Measurements from ENCODE around the gene PHETA1.
"Not testable (repeated sequence)": the region's sequence is repeated elsewhere in the genome, so short reads cannot be mapped to it uniquely, and the experiment has no call there.

The PHETA1 gene

GRCh38 chr12:111347891-111348644, 20.8 kb downstream of the PHETA1 start:
- TF ChIP-seq CTCF (IDR thresholded peaks at IDR 0.05; ENCODE audit: low read depth, low read length), result no peak
- DNase-seq (ENCODE audit: low read depth in 2 of 2), result no peak

GRCh38 chr12:111344254-111344875, 24.5 kb downstream of the PHETA1 start:
- no peak overlapping the region for H3K4me3 ChIP-seq (replicated peaks in 1 of 2; ENCODE audit: low read depth in 2 of 2, low read length in 2 of 2)
- DNase-seq (ENCODE audit: low read depth in 2 of 2), result no peak
- no peak for TF ChIP-seq CTCF (IDR thresholded peaks at IDR 0.05; ENCODE audit: low read depth, low read length)

More at GRCh38 chr12:111347891-111348644, 20.8 kb downstream of the PHETA1 start:
- H3K4me3 ChIP-seq (replicated peaks in 1 of 2; ENCODE audit: low read depth in 2 of 2, low read length in 2 of 2), result no peak overlapping the region

GRCh38 chr12:111343181-111343580, 25.7 kb downstream of the PHETA1 start:
- TF ChIP-seq CTCF (IDR thresholded peaks at IDR 0.05; ENCODE audit: low read depth, low read length), result no peak
- no peak for DNase-seq (ENCODE audit: low read depth in 2 of 2)
- H3K4me3 ChIP-seq (replicated peaks in 1 of 2; ENCODE audit: low read depth in 2 of 2, low read length in 2 of 2), result no peak overlapping the region

GRCh38 chr12:111342376-111342775, 26.5 kb downstream of the PHETA1 start:
- no peak for DNase-seq (ENCODE audit: low read depth in 2 of 2)
- TF ChIP-seq CTCF (IDR thresholded peaks at IDR 0.05; ENCODE audit: low read depth, low read length), result no peak

GRCh38 chr12:111341426-111342065, 27.3 kb downstream of the PHETA1 start:
- no peak overlapping the region for H3K4me3 ChIP-seq (replicated peaks in 1 of 2; ENCODE audit: low read depth in 2 of 2, low read length in 2 of 2)
- no peak for DNase-seq (ENCODE audit: low read depth in 2 of 2)
- no peak for TF ChIP-seq CTCF (IDR thresholded peaks at IDR 0.05; ENCODE audit: low read depth, low read length)

More at GRCh38 chr12:111342376-111342775, 26.5 kb downstream of the PHETA1 start:
- no peak overlapping the region for H3K4me3 ChIP-seq (replicated peaks in 1 of 2; ENCODE audit: low read depth in 2 of 2, low read length in 2 of 2)

- H3K4me3 ChIP-seq (replicated peaks in 1 of 2; ENCODE audit: low read depth in 2 of 2, low read length in 2 of 2); DNase-seq (ENCODE audit: low read depth in 2 of 2): not testable (repeated sequence)
Observed at GRCh38 chr12:111340680-111341079, 28.2 kb downstream of the PHETA1 start.

GRCh38 chr12:111340231-111340630, 28.7 kb downstream of the PHETA1 start:
- DNase-seq (ENCODE audit: low read depth in 2 of 2), result no peak

More at GRCh38 chr12:111340231-111340630, 28.7 kb downstream of the PHETA1 start:
- no peak overlapping the region for H3K4me3 ChIP-seq (replicated peaks in 1 of 2; ENCODE audit: low read depth in 2 of 2, low read length in 2 of 2)
- no peak for TF ChIP-seq CTCF (IDR thresholded peaks at IDR 0.05; ENCODE audit: low read depth, low read length)
